Stimulated activated CD4-positive, alpha-beta T cell treated with anti-CD3 and anti-CD28 coated beads, Interleukin-1b, Interleukin-23, amount 100 ng/mL, for 24 hours (primary cell): ENCODE results near the gene SMCO4.

Experiments
- DNase-seq, 4 experiments: peaks; one replicate each; pipeline ENCODE4 v3.0.0-alpha.2; 2020; ENCODE audit warnings: low read depth in 4 of 4, low spot score in 1 of 4

SMCO4 gene

DNA sequence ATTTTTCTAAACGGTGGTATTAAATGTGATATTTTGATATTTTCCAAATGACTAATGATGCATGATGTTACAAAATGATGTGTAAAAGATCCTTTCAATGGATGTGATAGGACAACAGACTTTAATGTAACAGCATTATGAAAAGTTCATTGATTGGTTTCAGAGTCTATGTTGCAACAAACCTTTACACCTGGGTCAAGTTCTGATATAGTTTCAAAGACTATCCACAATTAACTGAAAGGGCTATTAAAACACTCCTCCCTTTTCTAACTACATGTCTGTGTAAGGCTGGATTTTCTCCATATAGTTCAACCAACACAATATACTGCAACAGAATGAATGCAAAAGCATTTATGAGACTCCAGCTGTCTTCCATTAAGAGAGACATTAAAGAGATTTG lies 35.7 kb downstream of the SMCO4 start:
- no peak for DNase-seq

- DNase-seq: no peak
Measured at GRCh38 chr11:93505703-93506102, 37.5 kb downstream of the SMCO4 start.

- DNase-seq: no peak
Measured at GRCh38 chr11:93504110-93505095, 38.8 kb downstream of the SMCO4 start.

GRCh38 chr11:93501856-93502255 lies 41.3 kb downstream of the SMCO4 start:
- DNase-seq: no peak

GRCh38 chr11:93500759-93501158 lies 42.4 kb downstream of the SMCO4 start:
- DNase-seq: no peak

- no peak for DNase-seq
Measured at GRCh38 chr11:93498641-93499040, 44.5 kb downstream of the SMCO4 start.

GRCh38 chr11:93498161-93498560 lies 45.0 kb downstream of the SMCO4 start:
- DNase-seq: no peak

DNA sequence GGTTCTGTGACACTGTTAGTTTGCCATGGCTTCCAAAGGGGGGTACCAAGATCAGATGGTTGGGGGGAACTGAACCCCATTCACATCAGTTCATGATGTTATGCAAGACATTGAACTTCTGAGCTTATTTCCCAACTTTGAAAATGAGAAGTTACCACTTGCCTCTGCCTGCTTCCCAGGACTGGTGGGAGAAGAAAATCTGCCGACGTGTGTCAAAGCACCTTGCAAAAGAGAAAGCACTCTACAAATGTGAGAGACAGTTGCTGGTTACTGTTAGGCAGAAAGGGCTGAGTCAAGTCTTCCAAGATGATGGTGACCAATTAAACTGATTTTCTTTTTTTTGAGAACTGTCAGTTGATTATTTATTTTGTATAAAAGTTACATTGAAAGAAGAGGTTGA lies 45.6 kb downstream of the SMCO4 start:
- DNase-seq: no peak

GRCh38 chr11:93494357-93494756 lies 48.8 kb downstream of the SMCO4 start:
- no peak for DNase-seq

DNA sequence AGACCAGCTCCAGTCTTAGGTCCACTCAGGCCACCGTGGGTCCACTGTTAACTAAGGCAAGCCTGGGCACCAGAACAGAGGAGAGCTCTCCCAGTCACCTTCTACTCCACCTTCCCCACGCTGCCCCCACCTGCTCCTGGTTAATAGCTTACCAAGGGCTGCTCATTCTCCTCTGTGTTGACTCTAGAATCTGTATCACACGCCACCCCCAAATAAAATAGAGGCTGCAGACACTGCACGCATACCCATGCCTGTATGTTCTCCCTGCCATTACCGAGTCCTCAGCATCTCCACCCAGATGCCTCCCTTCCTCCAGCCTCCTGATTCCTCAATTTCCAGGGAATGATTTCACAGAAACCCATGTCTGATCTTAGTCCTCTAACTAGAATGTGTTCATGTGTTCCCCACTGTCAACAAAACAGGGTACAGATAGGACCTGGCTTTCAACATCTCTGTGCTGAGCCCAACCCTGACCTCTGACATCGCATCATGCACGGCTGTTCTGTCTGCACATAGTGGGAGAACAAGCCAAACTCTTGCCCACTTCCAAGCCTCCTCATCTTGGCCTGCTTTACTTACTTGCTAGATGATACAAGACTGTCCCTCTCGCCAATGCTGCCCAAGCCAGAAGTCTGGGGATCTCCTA lies 49.8 kb downstream of the SMCO4 start:
- no peak for DNase-seq

- DNase-seq: no peak
Measured at GRCh38 chr11:93492464-93493251, 50.5 kb downstream of the SMCO4 start.

GRCh38 chr11:93491973-93492372 lies 51.2 kb downstream of the SMCO4 start:
- DNase-seq: no peak

GRCh38 chr11:93490996-93491618 lies 52.1 kb downstream of the SMCO4 start:
- no peak for DNase-seq

DNA sequence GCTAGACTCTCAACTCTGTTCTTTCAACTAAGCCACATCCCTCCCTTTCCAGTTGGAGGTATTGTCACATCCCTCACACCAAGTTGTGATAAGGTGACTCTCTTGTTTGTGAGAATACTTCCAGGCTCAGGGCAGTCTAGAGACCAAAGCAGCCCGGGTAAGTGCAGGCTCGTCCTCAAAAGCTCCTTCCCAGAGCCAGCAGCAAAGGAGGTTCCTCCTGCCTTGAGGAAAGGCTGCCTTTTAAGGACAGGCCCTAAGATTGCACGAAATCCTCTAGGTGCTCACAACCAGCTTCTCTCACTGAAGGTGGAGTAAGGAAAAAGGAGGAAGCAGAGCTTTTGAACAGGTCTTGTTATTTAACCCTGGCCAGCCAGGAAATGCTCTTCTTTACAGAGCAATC lies 53.4 kb downstream of the SMCO4 start:
- DNase-seq: no peak

- no peak for DNase-seq
Measured at GRCh38 chr11:93487032-93487483, 56.1 kb downstream of the SMCO4 start.

DNA sequence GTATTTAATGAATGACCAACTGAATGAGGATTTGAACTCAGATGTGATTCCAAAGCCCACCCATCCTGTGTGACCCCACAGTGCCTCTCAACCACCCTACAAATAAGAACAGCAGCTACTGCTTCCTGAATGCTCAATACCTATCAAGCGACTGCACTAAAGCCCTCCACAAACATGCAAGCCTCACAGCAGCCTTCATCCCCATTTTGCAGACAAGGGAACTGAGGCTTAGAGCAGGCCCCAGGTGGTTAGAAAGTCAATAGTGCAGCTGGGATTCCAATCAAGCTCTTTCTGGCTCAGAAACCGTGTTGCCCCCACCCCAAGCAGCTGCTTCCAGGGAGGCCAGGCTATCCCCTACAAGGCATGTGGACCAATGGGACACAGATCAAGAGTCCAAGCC lies 57.2 kb downstream of the SMCO4 start:
- no peak for DNase-seq

DNA sequence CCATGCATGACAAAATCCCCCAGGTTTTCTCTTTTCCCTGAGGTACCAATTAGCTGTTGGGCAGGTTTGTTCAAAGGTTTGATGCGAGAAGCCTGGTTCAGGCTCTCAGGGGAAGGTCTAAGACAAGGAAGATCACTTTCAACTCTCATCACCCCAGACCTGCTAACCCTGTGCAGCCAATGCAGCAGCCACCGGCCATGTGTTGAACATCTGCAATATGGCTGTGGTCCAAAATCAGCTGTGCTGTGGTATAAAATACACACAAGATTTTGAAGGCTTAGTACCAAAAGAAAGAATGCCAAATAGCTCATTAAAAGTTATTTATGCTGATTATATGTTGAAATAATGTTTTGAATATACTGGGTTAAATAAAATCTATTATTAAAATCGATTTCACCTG lies 58.5 kb downstream of the SMCO4 start:
- DNase-seq: no peak

GRCh38 chr11:93482556-93482955 lies 60.6 kb downstream of the SMCO4 start:
- DNase-seq: no peak

GRCh38 chr11:93481696-93482095 lies 61.5 kb downstream of the SMCO4 start:
- DNase-seq: no peak

DNA sequence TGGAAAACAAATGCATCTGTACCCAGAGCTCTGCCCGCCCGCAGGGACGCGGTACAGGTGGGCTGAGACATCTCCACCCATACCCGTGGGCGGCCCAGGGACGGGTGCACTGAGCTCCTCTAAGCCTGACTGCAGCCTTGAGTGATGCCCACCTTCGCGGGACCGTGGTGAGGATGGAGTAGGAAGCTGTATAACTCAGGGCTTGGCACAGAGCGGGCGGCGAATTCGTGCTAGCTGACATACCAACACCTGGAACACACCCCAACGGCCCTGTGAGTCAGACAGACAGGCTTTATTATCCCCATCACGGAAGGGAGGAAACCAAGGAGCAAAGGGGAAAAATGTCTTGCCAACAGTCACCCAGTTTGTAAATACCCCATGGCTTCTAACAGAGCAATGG lies 61.9 kb downstream of the SMCO4 start:
- no peak for DNase-seq

DNA sequence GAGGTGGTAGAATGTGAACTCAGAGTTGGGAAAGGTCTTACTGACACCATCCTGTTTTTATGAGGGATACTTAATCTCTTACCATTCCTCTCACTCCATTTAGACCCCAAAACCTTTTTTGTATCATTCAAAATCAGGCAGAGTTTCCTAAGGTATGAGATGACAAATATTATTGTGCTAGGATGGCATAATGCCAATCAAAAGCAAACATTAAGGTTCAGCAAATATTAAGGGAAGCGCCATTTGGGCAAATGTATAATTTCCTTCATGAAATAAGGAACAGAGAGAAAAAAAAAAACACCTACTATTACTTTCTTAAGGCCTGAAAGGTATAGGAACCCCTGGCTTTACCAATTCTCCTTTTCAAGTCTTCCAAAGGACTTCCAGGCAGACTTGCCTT lies 62.4 kb downstream of the SMCO4 start:
- DNase-seq: no peak
